GM18858 (cell line): ENCODE results near the gene IDUA.
"Not testable (repeated sequence)": the region's sequence is repeated elsewhere in the genome, so short reads cannot be mapped to it uniquely, and the experiment has no call there.

Experiments
- ATAC-seq: cut with Tn5 transposase; IDR thresholded peaks from one replicate; pipeline ENCODE4 v1.9.1; 2021; ENCODE audit not compliant: unreplicated experiment

IDUA gene

DNA sequence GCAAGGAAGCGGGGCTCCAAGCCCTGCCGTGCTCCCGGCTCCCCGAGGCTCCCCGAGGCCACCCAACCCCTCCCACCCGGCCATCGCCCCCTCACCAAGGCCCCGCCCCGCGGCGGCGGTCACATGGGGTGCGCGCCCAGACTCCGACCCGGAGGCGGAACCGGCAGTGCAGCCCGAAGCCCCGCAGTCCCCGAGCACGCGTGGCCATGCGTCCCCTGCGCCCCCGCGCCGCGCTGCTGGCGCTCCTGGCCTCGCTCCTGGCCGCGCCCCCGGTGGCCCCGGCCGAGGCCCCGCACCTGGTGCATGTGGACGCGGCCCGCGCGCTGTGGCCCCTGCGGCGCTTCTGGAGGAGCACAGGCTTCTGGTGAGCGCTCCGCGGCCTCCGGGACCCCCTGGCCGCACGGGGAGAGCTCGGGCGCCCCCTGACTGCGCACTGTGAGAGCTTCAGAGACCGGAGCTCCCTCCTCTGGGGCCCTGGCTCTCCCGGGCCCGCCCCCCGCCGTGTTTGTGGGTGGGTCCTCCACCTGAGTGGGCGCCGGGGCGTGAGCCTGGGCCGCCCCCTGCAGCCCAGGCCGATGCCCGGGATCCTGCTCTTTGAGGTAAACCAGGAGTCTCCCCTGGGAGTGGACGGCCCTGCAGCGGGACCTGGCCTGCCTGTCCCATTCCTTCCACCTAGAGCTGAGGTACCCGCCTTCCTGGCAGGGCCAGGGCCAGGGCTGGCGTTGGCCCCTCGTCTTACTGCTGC, at the start of gene IDUA:
IDUA (plus strand) TSS at position 166 of the 745 bp plus-strand sequence; CDS start at position 207, 41 bp downstream.
- no peak for ATAC-seq

DNA sequence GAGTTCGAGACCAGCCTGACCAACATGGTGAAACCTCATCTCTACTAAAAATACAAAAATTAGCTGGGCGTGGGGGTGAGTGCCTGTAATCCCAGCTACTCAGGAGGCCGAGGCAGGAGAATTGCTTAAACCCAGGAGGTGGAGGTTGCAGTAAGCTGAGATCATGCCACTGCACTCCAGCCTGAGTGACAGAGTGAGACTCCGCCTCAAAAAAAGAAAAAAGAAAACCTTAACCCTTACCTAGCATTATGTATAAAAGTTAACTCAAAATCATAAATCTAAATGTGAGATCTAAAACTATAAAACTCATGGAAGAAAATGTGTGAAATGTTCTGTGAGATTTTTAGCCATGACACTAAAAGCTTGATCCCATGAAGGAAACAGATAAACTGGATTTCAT, 47.3 kb upstream of the IDUA start:
- not testable (repeated sequence) for ATAC-seq

DNA sequence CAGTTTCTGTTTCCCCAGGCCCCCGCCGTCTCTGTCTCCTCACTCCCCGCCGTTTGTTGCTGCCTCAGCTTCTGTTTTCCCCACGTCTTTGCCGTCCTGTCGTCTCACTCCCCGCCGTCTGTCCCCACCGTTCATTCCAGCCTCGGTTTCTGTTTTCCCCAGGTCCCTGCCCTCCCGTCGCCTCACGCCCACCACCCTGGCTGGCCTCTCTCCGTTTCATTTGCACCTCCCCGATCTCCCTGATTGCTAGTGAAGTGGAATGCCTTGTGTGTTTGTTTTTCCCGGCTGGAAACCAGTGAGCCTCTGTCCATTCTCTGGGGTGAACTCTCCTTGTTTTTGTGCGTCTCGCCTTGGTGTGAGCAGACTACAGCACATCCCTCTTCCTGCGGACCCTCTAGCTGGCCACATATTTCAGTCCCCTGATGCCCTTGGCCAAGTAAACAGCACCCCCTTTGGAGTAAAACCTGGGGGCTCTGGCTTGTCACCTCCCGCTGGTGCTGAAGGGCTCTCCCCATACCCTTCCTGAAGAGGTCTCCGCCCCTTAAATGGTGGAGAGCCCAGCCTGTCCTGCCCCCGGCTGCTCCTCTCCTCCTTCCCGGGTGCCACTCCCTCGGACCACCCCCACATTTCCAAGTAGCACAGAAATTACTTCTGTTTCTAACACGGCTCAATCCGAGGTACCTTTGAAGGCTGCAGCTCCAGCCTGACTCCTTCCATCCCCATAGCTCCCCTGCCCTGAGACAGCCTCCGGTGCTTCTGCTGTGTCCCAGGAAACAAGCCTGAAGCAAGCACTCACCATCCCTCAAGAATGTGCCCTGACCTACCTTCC, 41.4 kb upstream of the IDUA start:
- no peak for ATAC-seq

DNA sequence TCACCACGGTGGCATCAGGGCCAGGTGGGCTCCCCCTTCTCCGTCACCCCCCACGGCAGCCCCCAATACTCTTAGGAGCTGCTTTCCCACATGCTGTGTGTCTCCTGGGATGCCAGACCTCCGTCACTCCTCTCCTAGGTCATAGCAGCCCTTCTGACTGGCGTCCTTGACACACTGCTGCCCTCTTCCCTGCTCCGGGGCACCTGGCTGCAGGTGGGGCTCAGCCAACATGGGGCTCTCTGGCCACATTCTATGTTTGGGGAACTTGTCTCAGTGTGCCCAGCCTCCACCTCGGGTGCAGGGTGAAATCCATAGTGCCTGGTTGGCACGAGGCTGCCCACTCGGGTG, 40.8 kb upstream of the IDUA start:
- no peak for ATAC-seq

- no peak for ATAC-seq
These were observed 40.0 kb upstream of the IDUA start for GRCh38 chr4:946517-947471.

GRCh38 chr4:947491-947971, 39.3 kb upstream of the IDUA start:
- ATAC-seq, result no peak

DNA sequence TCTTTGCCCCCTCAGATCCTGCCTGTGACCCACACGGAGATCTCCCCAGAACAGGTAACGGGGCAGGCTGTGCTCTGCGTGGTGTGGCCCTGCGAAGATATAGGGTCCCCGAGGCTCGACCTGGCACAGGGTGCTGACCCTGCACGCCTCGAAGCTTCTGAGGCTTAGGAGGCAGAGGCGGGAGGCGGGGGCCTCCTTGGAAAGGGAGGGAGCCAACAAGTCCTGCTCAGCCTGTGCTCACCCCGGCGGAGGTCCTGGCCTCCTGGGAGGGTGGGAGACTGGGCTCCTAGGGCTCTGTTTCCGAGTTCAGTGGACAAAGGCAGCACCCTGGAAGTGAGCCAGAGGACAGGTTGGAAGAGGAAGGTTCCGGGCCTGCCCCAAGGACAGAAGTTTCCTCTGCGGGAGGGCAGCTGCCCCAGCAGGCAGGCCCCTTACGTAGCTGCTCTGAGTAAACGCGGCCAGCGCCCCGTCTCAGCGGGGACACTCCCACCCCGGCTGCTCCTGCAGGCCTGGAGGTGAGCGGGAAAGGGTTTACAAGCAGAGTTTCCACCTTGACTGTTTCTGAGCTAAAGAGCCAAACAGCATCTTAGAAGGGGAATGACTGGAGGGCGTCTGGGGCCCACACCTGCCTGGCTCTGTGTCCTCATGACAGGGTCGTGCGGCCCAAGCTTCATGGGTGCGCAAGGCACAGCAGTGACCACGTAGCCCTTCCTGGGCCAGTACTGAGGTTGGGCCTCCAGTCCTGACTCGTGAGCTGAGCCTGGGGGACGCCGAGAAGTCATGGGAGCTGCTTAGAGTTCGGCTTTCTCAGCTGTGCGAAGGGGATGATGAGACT, 38.5 kb upstream of the IDUA start:
- no peak for ATAC-seq

GRCh38 chr4:948936-949300, 37.9 kb upstream of the IDUA start:
- ATAC-seq, result no peak

- no peak for ATAC-seq
These were observed 37.2 kb upstream of the IDUA start for GRCh38 chr4:949656-950055.

- ATAC-seq, result no peak
These were observed 36.5 kb upstream of the IDUA start for GRCh38 chr4:950136-951020.

DNA sequence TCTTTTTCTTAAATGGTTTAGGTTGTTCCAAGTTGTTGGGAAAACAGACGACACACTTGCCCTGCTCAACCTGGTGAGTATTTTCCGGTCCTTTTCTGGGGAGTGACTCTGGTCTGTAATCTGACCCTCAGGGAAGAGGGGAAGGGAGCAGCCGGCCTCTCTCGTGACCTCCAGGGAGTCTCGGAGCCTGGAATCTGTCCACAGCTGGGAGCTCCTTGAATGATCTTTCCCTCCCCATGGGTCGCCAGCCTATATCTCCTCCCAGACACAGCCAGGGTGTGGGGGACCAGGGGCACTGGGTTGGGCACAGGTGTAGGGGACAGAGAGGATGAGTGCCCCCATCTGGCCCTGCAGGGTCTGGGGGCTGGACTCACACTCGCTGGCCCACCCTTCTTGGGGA, 35.7 kb upstream of the IDUA start:
- no peak for ATAC-seq

GRCh38 chr4:951594-952468, 35.0 kb upstream of the IDUA start:
- no peak for ATAC-seq

DNA sequence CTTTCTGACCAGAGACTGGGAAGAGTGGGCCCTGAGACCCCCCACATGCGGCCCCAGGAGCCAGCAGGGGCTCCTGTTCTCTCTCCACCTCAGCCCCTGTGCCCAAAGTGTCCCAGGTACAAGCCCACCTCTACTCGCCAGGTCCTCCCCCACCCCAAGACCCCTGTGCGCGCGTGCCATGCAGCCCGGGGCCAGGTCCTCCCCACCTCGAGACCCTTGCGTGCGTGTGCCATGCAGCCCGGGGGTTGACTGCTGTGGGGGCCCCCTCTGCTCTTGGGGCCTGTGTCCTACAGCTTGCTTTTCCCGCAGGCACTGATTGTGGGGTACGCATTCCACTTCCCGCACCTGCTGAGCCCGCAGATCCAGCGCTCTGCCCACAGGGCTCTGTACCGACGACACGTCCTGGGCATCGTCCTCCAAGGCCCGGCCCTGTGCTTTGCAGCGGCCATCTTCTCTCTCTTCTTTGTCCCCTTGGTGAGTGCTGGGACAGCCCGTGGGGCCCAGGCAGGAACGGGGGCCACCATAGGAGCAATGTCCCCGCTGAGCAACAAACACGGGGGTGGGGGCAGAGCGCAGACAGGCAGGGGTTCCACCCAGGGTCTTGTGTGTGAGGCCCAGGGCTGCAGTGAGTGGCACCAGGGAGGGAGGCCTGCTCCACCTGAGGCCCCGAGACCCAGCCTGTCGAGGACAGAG, 33.8 kb upstream of the IDUA start:
- no peak for ATAC-seq

GRCh38 chr4:953574-953915, 33.3 kb upstream of the IDUA start:
- ATAC-seq, result no peak

DNA sequence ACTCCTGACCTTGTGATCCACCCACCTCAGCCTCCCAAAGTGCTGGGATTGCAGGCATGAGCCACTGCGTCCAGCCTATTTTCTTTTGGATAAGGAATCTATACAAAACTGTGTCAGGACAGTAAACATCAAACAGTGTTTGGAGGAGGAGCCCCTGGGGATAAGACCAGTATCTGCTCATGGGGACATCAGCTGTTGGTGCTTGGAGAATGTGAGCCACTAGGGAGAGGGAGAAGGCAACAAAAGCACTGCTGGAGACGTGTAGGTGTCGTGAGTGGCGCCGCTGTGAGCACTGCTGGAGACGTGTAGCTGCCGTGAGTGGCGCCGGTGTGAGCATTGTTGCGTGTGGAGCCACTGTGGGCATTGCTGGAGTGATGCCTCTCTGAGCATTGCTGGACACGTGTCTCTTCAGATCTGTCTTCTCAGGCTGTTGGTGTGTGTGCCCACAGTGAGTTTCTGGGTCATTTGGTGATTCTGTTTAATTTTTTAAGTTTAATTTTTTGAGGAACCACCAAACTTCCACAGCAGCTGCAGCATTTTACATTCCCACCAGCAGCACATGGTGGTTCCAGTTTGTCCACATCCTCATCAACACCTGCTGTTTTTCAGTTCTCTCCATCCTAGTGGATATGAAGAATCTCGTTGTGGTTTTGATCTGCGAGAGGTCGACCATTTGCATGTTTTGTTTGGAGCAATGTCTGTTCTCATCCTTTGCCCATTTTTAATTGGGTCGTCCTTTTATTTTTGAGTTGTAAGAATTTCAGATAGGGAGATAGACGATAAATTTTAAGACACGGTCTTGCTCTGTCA, 32.4 kb upstream of the IDUA start:
- no peak for ATAC-seq

GRCh38 chr4:955161-955921, 31.5 kb upstream of the IDUA start:
- ATAC-seq, result no peak
